Neuronal stem cell (in vitro differentiated cells): ENCODE results near the gene CFAP97.
"Not testable (repeated sequence)": the region's sequence is repeated elsewhere in the genome, so short reads cannot be mapped to it uniquely, and the experiment has no call there.

Experiments used
- DNase-seq: peaks from one replicate; pipeline ENCODE4 v3.0.0-alpha.2; 2013; ENCODE audit warnings: low spot score
- H2AFZ ChIP-seq: one replicate; pipeline ENCODE4 v1.6.1; 2013; ENCODE audit warnings: mild to moderate bottlenecking, low read length, inconsistent platforms
- H2AK5ac ChIP-seq: 2 replicates; pipeline ENCODE4 v1.6.1; 2013; ENCODE audit warnings: low read depth, mild to moderate bottlenecking, inconsistent platforms, low read length, moderate library complexity, mixed read lengths
- H2BK120ac ChIP-seq: 2 replicates; pipeline ENCODE4 v1.6.1; 2013; ENCODE audit warnings: low read depth, mild to moderate bottlenecking, inconsistent platforms, low read length, moderate library complexity, mixed read lengths
- H2BK12ac ChIP-seq: one replicate; pipeline ENCODE4 v1.6.1; 2013; ENCODE audit warnings: low read length, inconsistent platforms
- H2BK15ac ChIP-seq: 2 replicates; pipeline ENCODE4 v1.6.1; 2013; ENCODE audit warnings: mild to moderate bottlenecking, low read length, inconsistent platforms, mixed read lengths
- H2BK5ac ChIP-seq: one replicate; pipeline ENCODE4 v1.6.1; 2013; ENCODE audit warnings: inconsistent platforms, mild to moderate bottlenecking, low read length, moderate library complexity
- H3K14ac ChIP-seq: one replicate; pipeline ENCODE4 v1.6.1; 2013; ENCODE audit warnings: low read length, inconsistent platforms
- H3K18ac ChIP-seq: 2 replicates; pipeline ENCODE4 v1.6.1; 2013; ENCODE audit warnings: low read length, inconsistent platforms
- H3K23ac ChIP-seq: 2 replicates; pipeline ENCODE4 v1.6.1; 2013; ENCODE audit warnings: low read depth, mild to moderate bottlenecking, mixed read lengths, low read length, inconsistent platforms; ENCODE audit not compliant: poor library complexity
- H3K27ac ChIP-seq: replicated peaks from 3 replicates; pipeline ENCODE4 v1.5.1; 2013; ENCODE audit warnings: low read length, inconsistent platforms
- H3K27me3 ChIP-seq, 3 experiments: 2 replicates each; pipeline ENCODE4 v1.6.1; 2013; ENCODE audit warnings: low read length in 3 of 3, mild to moderate bottlenecking in 2 of 3, inconsistent platforms in 1 of 3, low read depth in 1 of 3, mixed read lengths in 1 of 3, moderate library complexity in 1 of 3; ENCODE audit not compliant: control insufficient read depth in 3 of 3, insufficient read depth in 3 of 3
- H3K36me3 ChIP-seq, 2 donors: replicated peaks in 1 of 2; 2 replicates each; pipeline ENCODE4 v1.6.1; 2013; ENCODE audit warnings: low read length in 2 of 2; ENCODE audit not compliant: control insufficient read depth in 2 of 2, insufficient read depth in 2 of 2
- H3K4ac ChIP-seq: 2 replicates; pipeline ENCODE4 v1.6.1; 2013; ENCODE audit warnings: inconsistent platforms, mild to moderate bottlenecking, low read length, moderate library complexity
- H3K4me1 ChIP-seq, 2 donors: 1 replicate in 1 of 2; 2 replicates in 1 of 2; pipeline ENCODE4 v1.6.1; 2013; ENCODE audit warnings: low read length in 2 of 2, low read depth in 1 of 2; ENCODE audit not compliant: control insufficient read depth in 2 of 2, insufficient read depth in 1 of 2
- H3K4me2 ChIP-seq: one replicate; pipeline ENCODE4 v1.6.1; 2013; ENCODE audit warnings: mild to moderate bottlenecking, low read length, inconsistent platforms; ENCODE audit not compliant: insufficient read depth, poor library complexity, severe bottlenecking
- H3K4me3 ChIP-seq, 2 donors: 2 replicates each; pipeline ENCODE4 v1.5.1; 2013; ENCODE audit warnings: low read length in 2 of 2, mild to moderate bottlenecking in 2 of 2, inconsistent platforms in 1 of 2, moderate library complexity in 1 of 2
- H3K79me1 ChIP-seq: one replicate; pipeline ENCODE4 v1.6.1; 2013; ENCODE audit warnings: low read depth, mild to moderate bottlenecking, inconsistent platforms, low read length, moderate library complexity
- H3K9ac ChIP-seq: one replicate; pipeline ENCODE4 v1.6.1; 2013; ENCODE audit warnings: mild to moderate bottlenecking, low read depth, low read length, inconsistent platforms; ENCODE audit not compliant: poor library complexity
- H3K9me3 ChIP-seq, 2 donors: replicated peaks in 1 of 2; 2 replicates each; pipeline versions ENCODE3 to v1.6.1; 2013; ENCODE audit warnings: low read length in 2 of 2, mild to moderate bottlenecking in 2 of 2, inconsistent platforms in 1 of 2, low read depth in 1 of 2, mixed read lengths in 1 of 2, moderate library complexity in 1 of 2; ENCODE audit not compliant: control insufficient read depth in 2 of 2, insufficient read depth in 1 of 2
- H4K8ac ChIP-seq: one replicate; pipeline ENCODE4 v1.6.1; 2013; ENCODE audit warnings: low read depth, mild to moderate bottlenecking, inconsistent platforms, low read length, moderate library complexity
- H4K91ac ChIP-seq: one replicate; pipeline ENCODE4 v1.6.1; 2013; ENCODE audit warnings: low read length, low read depth, mild to moderate bottlenecking, inconsistent platforms; ENCODE audit not compliant: poor library complexity
- WGBS, 2 donors: extraction: QIAGEN DNeasy Blood & Tissue Kit; methylation state at CpG; one replicate each; pipeline ENCODE4 v1.1.7; 2013; ENCODE audit warnings: missing lambda C conversion rate in 2 of 2, mixed read lengths in 1 of 2; ENCODE audit not compliant: insufficient read length in 2 of 2, insufficient replicate concordance in 1 of 2; ENCODE audit errors: extremely low coverage in 2 of 2; 5-methylcytosine and 5-hydroxymethylcytosine counted together

Gene CFAP97

GRCh38 chr4:185198189-185198588 is 5.6 kb downstream of the CFAP97 start:
- H3K4me1 ChIP-seq, H2AFZ ChIP-seq, H3K9ac ChIP-seq, H3K23ac ChIP-seq, DNase-seq, H3K4ac ChIP-seq, H3K14ac ChIP-seq, H2AK5ac ChIP-seq, H2BK12ac ChIP-seq, H3K27me3 ChIP-seq, H2BK5ac ChIP-seq, H3K18ac ChIP-seq, H4K8ac ChIP-seq, H3K4me3 ChIP-seq, H3K9me3 ChIP-seq, H4K91ac ChIP-seq, H2BK120ac ChIP-seq, H3K79me1 ChIP-seq, H3K27ac ChIP-seq, H3K4me2 ChIP-seq, H2BK15ac ChIP-seq: not testable (repeated sequence)
- WGBS, 2 donors, result no CpG with 5 or more reads among the region's 4 CpGs
- peaks cover 0 to 30% of the 10 kb centered on the region in 2 donors for H3K36me3 ChIP-seq

DNA sequence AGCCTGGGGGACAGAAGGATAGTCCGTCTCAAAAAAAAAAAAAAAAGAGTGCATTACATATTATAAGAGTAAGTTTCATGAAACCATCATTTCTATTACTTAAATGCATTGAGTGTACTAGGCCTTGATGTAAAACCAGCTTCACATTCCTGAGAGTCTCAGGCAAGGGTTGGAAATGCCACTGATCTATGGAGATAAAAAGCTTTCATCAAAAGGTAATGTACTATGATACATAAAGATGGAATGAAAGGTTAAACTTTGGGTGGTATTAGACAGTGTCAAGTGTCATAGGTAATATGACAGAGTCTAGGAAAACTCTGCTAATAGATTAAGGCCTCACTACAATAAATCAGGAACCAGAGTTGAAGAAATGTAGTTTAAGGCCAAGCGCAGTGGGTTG is 7.4 kb downstream of the CFAP97 start:
- no peaks in the 10 kb centered on the region for H3K27me3 ChIP-seq
- no peak overlapping the region for H2BK5ac ChIP-seq
- H4K8ac ChIP-seq, result no peak overlapping the region
- H2BK12ac ChIP-seq, result no peak overlapping the region
- no peaks in the 10 kb centered on the region for H3K79me1 ChIP-seq
- H4K91ac ChIP-seq, result no peak overlapping the region
- H2AK5ac ChIP-seq, result no peak overlapping the region
- H3K14ac ChIP-seq, result no peak overlapping the region
- H3K4ac ChIP-seq, result no peak overlapping the region
- H3K23ac ChIP-seq, result no peak overlapping the region
- no peak overlapping the region for H3K4me3 ChIP-seq
- whole genome bisulfite sequencing, 2 donors, result no CpG with 5 or more reads among the region's 2 CpGs
- H3K9ac ChIP-seq, result no peak overlapping the region
- no peak overlapping the region for H2AFZ ChIP-seq
- no peak for DNase-seq
- H2BK15ac ChIP-seq, result no peak overlapping the region
- no peak overlapping the region for H3K4me2 ChIP-seq
- no peak overlapping the region for H3K27ac ChIP-seq
- peaks cover 0 to 30% of the 10 kb centered on the region in 2 donors for H3K36me3 ChIP-seq
- no peaks in the 10 kb centered on the region for H3K4me1 ChIP-seq
- no peak overlapping the region for H3K18ac ChIP-seq
- H2BK120ac ChIP-seq, result no peak overlapping the region
- H3K9me3 ChIP-seq, result no peaks in the 10 kb centered on the region

GRCh38 chr4:185194924-185195888 is 8.6 kb downstream of the CFAP97 start:
- no peaks in the 10 kb centered on the region for H3K79me1 ChIP-seq
- no peak overlapping the region for H3K27ac ChIP-seq
- no peak overlapping the region for H2BK5ac ChIP-seq
- no CpG with 5 or more reads among the region's 9 CpGs for WGBS, 2 donors
- no peak overlapping the region for H3K18ac ChIP-seq
- no peak for DNase-seq
- H3K4ac ChIP-seq, result no peak overlapping the region
- no peak overlapping the region for H2BK12ac ChIP-seq
- no peak overlapping the region for H3K4me3 ChIP-seq
- no peaks in the 10 kb centered on the region for H3K4me1 ChIP-seq
- no peak overlapping the region for H3K14ac ChIP-seq
- no peak overlapping the region for H2BK15ac ChIP-seq
- no peak overlapping the region for H2AK5ac ChIP-seq
- H3K9ac ChIP-seq, result no peak overlapping the region
- H2BK120ac ChIP-seq, result no peak overlapping the region
- no peak overlapping the region for H3K23ac ChIP-seq
- peaks cover 2 to 34% of the 10 kb centered on the region in 2 donors for H3K36me3 ChIP-seq
- no peaks in the 10 kb centered on the region for H3K27me3 ChIP-seq
- no peak overlapping the region for H2AFZ ChIP-seq
- no peak overlapping the region for H4K91ac ChIP-seq
- no peak overlapping the region for H3K4me2 ChIP-seq
- H3K9me3 ChIP-seq, result no peaks in the 10 kb centered on the region
- no peak overlapping the region for H4K8ac ChIP-seq

GRCh38 chr4:185192059-185192458 is 11.7 kb downstream of the CFAP97 start:
- Histone ChIP-seq H3K79me1 (no peaks in the 10 kb centered on the region), H3K27me3 (no peaks in the 10 kb centered on the region), H3K27ac (no peak overlapping the region), H2BK12ac (no peak overlapping the region), H3K4me1 (peaks cover 0 to 1% of the 10 kb centered on the region in 2 donors), H4K91ac (no peak overlapping the region), H3K4me2 (no peak overlapping the region), H3K14ac (no peak overlapping the region), H4K8ac (no peak overlapping the region), H2BK5ac (no peak overlapping the region), H2BK15ac (no peak overlapping the region), H2BK120ac (no peak overlapping the region), H3K18ac (no peak overlapping the region), H3K9ac (no peak overlapping the region), H3K9me3 (no peaks in the 10 kb centered on the region), H2AK5ac (no peak overlapping the region), H3K4ac (no peak overlapping the region), H3K23ac (no peak overlapping the region), H3K4me3 (no peak overlapping the region), H2AFZ (no peak overlapping the region), H3K36me3 (peaks cover 10 to 56% of the 10 kb centered on the region in 2 donors)
- no peak for DNase-seq
- WGBS, 2 donors, result no CpG with 5 or more reads among the region's 1 CpG
